ENCODE results near the gene FBXO46.

Gene FBXO46

GRCh38 chr19:45717983-45718650 lies 12.6 kb downstream of the FBXO46 start:
- H3K36me3 Mint-ChIP-seq (ENCODE audit: low read depth): peaks cover 57% of the 10 kb centered on the region
- no peak for DNase-seq
- H3K9me3 Mint-ChIP-seq: no peaks in the 10 kb centered on the region
- H3K4me1 Mint-ChIP-seq (ENCODE audit: low read depth): peaks cover 51% of the 10 kb centered on the region
- peak overlapping the region; percentile 99 for H3K27ac Mint-ChIP-seq
- no peaks in the 10 kb centered on the region for H3K27me3 Mint-ChIP-seq
- peak overlapping the region; percentile 93 for H3K4me3 Mint-ChIP-seq

GRCh38 chr19:45717131-45717982 lies 13.3 kb downstream of the FBXO46 start:
- no peaks in the 10 kb centered on the region for H3K27me3 Mint-ChIP-seq
- H3K9me3 Mint-ChIP-seq: no peaks in the 10 kb centered on the region
- peaks cover 52% of the 10 kb centered on the region for H3K36me3 Mint-ChIP-seq (ENCODE audit: low read depth)
- DNase-seq: peak; percentile 96
- peak overlapping the region; percentile 93 for H3K4me3 Mint-ChIP-seq
- peaks cover 50% of the 10 kb centered on the region for H3K4me1 Mint-ChIP-seq (ENCODE audit: low read depth)
- peak overlapping the region; percentile 99 for H3K27ac Mint-ChIP-seq

GRCh38 chr19:45716359-45717130 lies 14.2 kb downstream of the FBXO46 start:
- Mint-ChIP-seq H3K4me3 (peak overlapping the region; percentile 93), H3K9me3 (no peaks in the 10 kb centered on the region), H3K27me3 (no peaks in the 10 kb centered on the region), H3K27ac (peak overlapping the region; percentile 99), H3K4me1 (ENCODE audit: low read depth) (peaks cover 49% of the 10 kb centered on the region), H3K36me3 (ENCODE audit: low read depth) (peaks cover 50% of the 10 kb centered on the region)
- no peak for DNase-seq

GRCh38 chr19:45715139-45715538 lies 15.6 kb downstream of the FBXO46 start:
- Mint-ChIP-seq H3K36me3 (ENCODE audit: low read depth) (peaks cover 53% of the 10 kb centered on the region), H3K27ac (peak overlapping the region; percentile 48), H3K4me3 (no peak overlapping the region), H3K9me3 (no peaks in the 10 kb centered on the region), H3K27me3 (no peaks in the 10 kb centered on the region), H3K4me1 (ENCODE audit: low read depth) (peaks cover 53% of the 10 kb centered on the region)
- DNase-seq: no peak

- Mint-ChIP-seq H3K27ac (no peak overlapping the region), H3K9me3 (no peaks in the 10 kb centered on the region), H3K4me3 (no peak overlapping the region), H3K4me1 (ENCODE audit: low read depth) (peaks cover 44% of the 10 kb centered on the region), H3K36me3 (ENCODE audit: low read depth) (peaks cover 49% of the 10 kb centered on the region), H3K27me3 (no peaks in the 10 kb centered on the region)
- DNase-seq: no peak
Measured at GRCh38 chr19:45713141-45713540, 17.6 kb downstream of the FBXO46 start.

GRCh38 chr19:45712699-45713067 lies 18.0 kb downstream of the FBXO46 start:
- Mint-ChIP-seq H3K27ac (no peak overlapping the region), H3K4me3 (no peak overlapping the region), H3K36me3 (ENCODE audit: low read depth) (peaks cover 49% of the 10 kb centered on the region), H3K27me3 (no peaks in the 10 kb centered on the region), H3K9me3 (no peaks in the 10 kb centered on the region), H3K4me1 (ENCODE audit: low read depth) (peaks cover 40% of the 10 kb centered on the region)
- no peak for DNase-seq

GRCh38 chr19:45711851-45712698 lies 18.6 kb downstream of the FBXO46 start:
- peaks cover 38% of the 10 kb centered on the region for H3K4me1 Mint-ChIP-seq (ENCODE audit: low read depth)
- DNase-seq: no peak
- H3K27me3 Mint-ChIP-seq: no peaks in the 10 kb centered on the region
- no peak overlapping the region for H3K4me3 Mint-ChIP-seq
- H3K36me3 Mint-ChIP-seq (ENCODE audit: low read depth): peaks cover 47% of the 10 kb centered on the region
- H3K27ac Mint-ChIP-seq: no peak overlapping the region
- H3K9me3 Mint-ChIP-seq: no peaks in the 10 kb centered on the region

- Mint-ChIP-seq H3K4me3 (no peak overlapping the region), H3K27me3 (no peaks in the 10 kb centered on the region), H3K27ac (peak overlapping the region; percentile 47), H3K4me1 (ENCODE audit: low read depth) (peaks cover 28% of the 10 kb centered on the region), H3K9me3 (no peaks in the 10 kb centered on the region), H3K36me3 (ENCODE audit: low read depth) (peaks cover 50% of the 10 kb centered on the region)
- DNase-seq: no peak
Measured at GRCh38 chr19:45710356-45711130, 20.2 kb downstream of the FBXO46 start.

- no peak for DNase-seq
- H3K27me3 Mint-ChIP-seq: no peaks in the 10 kb centered on the region
- H3K4me1 Mint-ChIP-seq (ENCODE audit: low read depth): peaks cover 9% of the 10 kb centered on the region
- H3K27ac Mint-ChIP-seq: peak overlapping the region; percentile 59
- H3K36me3 Mint-ChIP-seq (ENCODE audit: low read depth): peaks cover 65% of the 10 kb centered on the region
- no peaks in the 10 kb centered on the region for H3K9me3 Mint-ChIP-seq
- no peak overlapping the region for H3K4me3 Mint-ChIP-seq
Measured at GRCh38 chr19:45705710-45706415, 24.8 kb downstream of the FBXO46 start.

GRCh38 chr19:45705115-45705514 lies 25.6 kb downstream of the FBXO46 start:
- no peak overlapping the region for H3K4me3 Mint-ChIP-seq
- no peak overlapping the region for H3K27ac Mint-ChIP-seq
- no peaks in the 10 kb centered on the region for H3K9me3 Mint-ChIP-seq
- DNase-seq: no peak
- H3K27me3 Mint-ChIP-seq: no peaks in the 10 kb centered on the region
- peaks cover 60% of the 10 kb centered on the region for H3K36me3 Mint-ChIP-seq (ENCODE audit: low read depth)
- peaks cover 5% of the 10 kb centered on the region for H3K4me1 Mint-ChIP-seq (ENCODE audit: low read depth)

GRCh38 chr19:45701676-45702075 lies 29.0 kb downstream of the FBXO46 start:
- Mint-ChIP-seq H3K27me3 (no peaks in the 10 kb centered on the region), H3K4me3 (no peak overlapping the region), H3K9me3 (no peaks in the 10 kb centered on the region), H3K36me3 (ENCODE audit: low read depth) (peaks cover 60% of the 10 kb centered on the region), H3K27ac (peak overlapping the region; percentile 11), H3K4me1 (ENCODE audit: low read depth) (peaks cover 8% of the 10 kb centered on the region)
- no peak for DNase-seq

GRCh38 chr19:45693106-45693788 lies 37.4 kb downstream of the FBXO46 start:
- H3K4me3 Mint-ChIP-seq: peak overlapping the region; percentile 90
- H3K27ac Mint-ChIP-seq: peak overlapping the region; percentile 100
- peaks cover 79% of the 10 kb centered on the region for H3K36me3 Mint-ChIP-seq (ENCODE audit: low read depth)
- no peaks in the 10 kb centered on the region for H3K9me3 Mint-ChIP-seq
- peaks cover 37% of the 10 kb centered on the region for H3K4me1 Mint-ChIP-seq (ENCODE audit: low read depth)
- DNase-seq: peak; percentile 86
- H3K27me3 Mint-ChIP-seq: no peaks in the 10 kb centered on the region
